ENCODE measurements around the gene TES.

GRCh38 chr7:116176226-116176625 lies 34.1 kb upstream of the TES start:
- TF ChIP-seq CTCF (IDR thresholded peaks at IDR 0.05) (no peak), POLR2A (IDR thresholded peaks at IDR 0.05) (no peak)

All from gastroesophageal sphincter (tissue), 3 donors.